MM.1S (cell line): ENCODE data around the gene PHLDB1.

Experiments
- CTCF ChIP-seq: fragments of 300-600 bp; sonication (generic); IDR thresholded peaks from 2 replicates; pipeline ENCODE4 v1.5.1; 2016; ENCODE audit warnings: antibody characterized with exemption, low read length, mixed read lengths
- EZH2 ChIP-seq: fragments of 300-600 bp; sonication (generic); optimal IDR thresholded peaks from 2 replicates; pipeline ENCODE3; 2017; ENCODE audit warnings: low read depth, mild to moderate bottlenecking, antibody characterized with exemption, low read length, mixed read lengths
- EZH2phosphoT487 ChIP-seq: fragments of 300-600 bp; sonication (generic); IDR thresholded peaks from 2 replicates; pipeline ENCODE4 v1.6.1; 2018; ENCODE audit warnings: antibody characterized with exemption, low read length

- TF ChIP-seq EZH2phosphoT487 (no peak), CTCF (no peak), EZH2 (no peak)
Measured at GRCh38 chr11:118636569-118637290, 29.3 kb downstream of the PHLDB1 start.
